HS-27A (cell line): Measurements from ENCODE around the gene C10orf105.

Experiments used
- DNase-seq: peaks from one replicate; pipeline ENCODE4 v3.0.0-alpha.2; 2012; ENCODE audit warnings: low read depth, missing footprints

Gene C10orf105

GRCh38 chr10:71675295-71675970, 44.1 kb downstream of the C10orf105 start:
- DNase-seq, result no peak

- DNase-seq, result no peak
Observed at GRCh38 chr10:71671994-71672946, 47.3 kb downstream of the C10orf105 start.

- no peak for DNase-seq
Observed at GRCh38 chr10:71667387-71667752, 52.2 kb downstream of the C10orf105 start.

- no peak for DNase-seq
Observed at GRCh38 chr10:71666639-71667386, 52.8 kb downstream of the C10orf105 start.

- DNase-seq, result no peak
Observed at GRCh38 chr10:71665456-71665855, 54.1 kb downstream of the C10orf105 start.

GRCh38 chr10:71664585-71664984, 55.0 kb downstream of the C10orf105 start:
- no peak for DNase-seq

- DNase-seq, result no peak
Observed at GRCh38 chr10:71663311-71663710, 56.3 kb downstream of the C10orf105 start.

- no peak for DNase-seq
Observed at GRCh38 chr10:71661779-71662336, 57.7 kb downstream of the C10orf105 start.
